Sciatic nerve (tissue), 2 donors: ENCODE results near the gene SLC24A3. TPM values are rescaled to one million over a fixed set of nuclear protein-coding genes. Genes with fewer than 3 reads are reported as not detected.
"Not testable (repeated sequence)": the region's sequence is repeated elsewhere in the genome, so short reads cannot be mapped to it uniquely, and the experiment has no call there.

Experiments
- ATAC-seq: fragments of 200-7000 bp; cut with Tn5 transposase; one replicate; pipeline ENCODE4 v1.9.1; 2020; ENCODE audit warnings: mild to moderate bottlenecking, moderate library complexity
- DNase-seq: peaks from one replicate; pipeline ENCODE4 v3.0.0-alpha.2; 2020; ENCODE audit warnings: low spot score
- intact Hi-C: fragments of 100-400 bp; cut with DNase I; formaldehyde crosslinking; loops from one replicate; pipeline ENCODE4 v1.14.2; 2022
- total RNA-seq: library from RNA; stranded (reverse); fragmentation: NEBNext Ultra II Directional; extraction: Animal tissue kit (Norgen Biotek cat#: 25700); gene quantifications from one replicate; pipeline ENCODE4 v1.2.1, GENCODE V29; 2021
- donor health status: DM: no; HTN: no; CAD: no.
- donor health status: DM: no; HTN: no; CAD: no.

The SLC24A3 gene
- total RNA-seq, 1 donor from 2014 or later: 2.0 TPM

DNA sequence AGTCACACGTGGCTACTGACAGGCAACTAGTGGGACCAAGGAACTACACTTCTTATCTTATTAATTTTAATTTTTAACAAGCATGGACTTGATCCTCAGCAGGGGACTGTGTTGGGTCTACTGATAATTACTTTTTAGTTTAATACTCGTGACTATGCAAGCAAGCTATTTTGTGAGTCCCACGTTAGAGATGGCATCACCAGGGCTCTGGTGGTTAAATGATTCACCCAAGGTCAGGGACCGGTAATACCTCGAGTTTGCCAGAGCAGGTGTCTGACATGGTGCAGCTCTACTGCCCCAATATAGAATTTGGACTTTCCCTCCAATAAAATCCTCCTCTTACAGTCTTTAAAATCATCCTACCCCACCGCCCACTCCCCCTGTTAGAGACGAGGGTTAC, 447.0 kb downstream of the SLC24A3 start:
- DNase-seq (no peak), ATAC-seq (no peak)
- intact Hi-C loops: loop anchor here (10.0 kb wide), 1 partner anchor 1035 kb away; no protein-coding TSS in a partner anchor

- no peak for ATAC-seq
- intact Hi-C loops: no loop called here
- DNase-seq: no peak
These were observed 448.5 kb downstream of the SLC24A3 start for GRCh38 chr20:19660808-19661378.

DNA sequence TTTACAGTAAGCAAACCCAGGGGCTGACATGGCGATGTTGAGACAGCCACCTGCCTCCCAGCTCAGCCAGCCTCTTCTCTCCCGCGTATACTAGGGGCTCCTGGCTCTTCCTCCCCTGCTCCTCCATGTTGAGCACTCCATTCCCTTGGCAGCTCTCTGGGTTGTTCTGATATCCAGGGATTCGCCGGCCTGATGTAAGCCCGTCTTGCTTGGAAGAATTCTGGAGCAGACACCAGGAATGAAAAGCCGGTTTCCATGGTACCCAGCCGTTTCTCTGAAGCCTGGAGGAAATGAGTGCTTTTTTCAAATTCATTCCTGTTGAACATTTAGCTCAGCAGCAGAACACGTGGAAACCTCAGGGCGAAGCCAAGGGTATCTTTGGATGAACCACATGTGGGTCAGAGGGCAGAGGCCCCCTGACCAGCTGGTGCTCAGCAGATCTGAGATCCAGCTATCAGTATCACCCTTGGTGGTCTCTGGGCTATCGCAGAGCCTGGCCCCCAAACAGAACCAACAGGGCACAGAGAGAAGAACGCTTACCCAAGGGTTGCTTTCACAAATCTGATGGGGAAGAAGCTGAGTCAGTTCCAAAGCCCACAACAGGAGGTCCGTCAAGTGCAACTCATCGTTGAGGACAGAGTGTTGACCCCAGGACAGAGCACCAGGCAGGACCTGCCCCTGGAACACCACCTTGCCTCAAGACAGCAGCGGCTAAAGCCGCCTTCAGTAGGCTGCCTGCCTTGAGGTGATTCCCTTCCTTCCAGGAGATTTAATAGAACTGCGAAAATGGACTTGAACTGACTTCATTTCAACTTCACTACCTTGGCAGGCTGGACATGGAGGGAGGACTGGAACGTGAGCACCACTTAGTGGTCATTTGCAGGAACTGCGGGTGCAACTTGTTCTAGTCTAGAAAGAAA, 449.5 kb downstream of the SLC24A3 start:
- ATAC-seq (peak; percentile 92), DNase-seq (peak; percentile 81)
- intact Hi-C loops: loop anchor here (2.0 kb wide), 1 partner anchor 455 kb away; no protein-coding TSS in a partner anchor

DNA sequence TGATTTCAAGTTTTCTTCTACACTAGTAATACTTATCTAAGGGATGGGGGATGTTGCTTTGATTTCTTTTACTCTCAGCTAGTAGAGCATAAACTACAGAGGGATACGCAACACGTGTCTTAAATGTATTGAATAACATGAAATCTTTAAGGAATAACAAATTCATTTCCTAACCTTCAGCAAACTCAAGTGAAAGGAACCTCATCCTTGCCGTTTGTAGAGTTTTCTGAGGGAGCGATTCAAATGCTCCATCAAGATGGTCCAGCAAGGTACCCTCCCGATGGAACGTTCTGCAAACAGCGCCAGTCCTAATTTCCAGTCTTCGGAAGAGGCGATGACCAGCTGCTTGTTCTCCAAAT, 450.2 kb downstream of the SLC24A3 start:
- DNase-seq (no peak), ATAC-seq (no peak)
- intact Hi-C loops: loop anchor here (2.0 kb wide), 1 partner anchor 456 kb away; no protein-coding TSS in a partner anchor

- DNase-seq: no peak
- ATAC-seq: no peak
- intact Hi-C loops: no loop called here
These were observed 456.0 kb downstream of the SLC24A3 start for GRCh38 chr20:19668418-19668817.

DNA sequence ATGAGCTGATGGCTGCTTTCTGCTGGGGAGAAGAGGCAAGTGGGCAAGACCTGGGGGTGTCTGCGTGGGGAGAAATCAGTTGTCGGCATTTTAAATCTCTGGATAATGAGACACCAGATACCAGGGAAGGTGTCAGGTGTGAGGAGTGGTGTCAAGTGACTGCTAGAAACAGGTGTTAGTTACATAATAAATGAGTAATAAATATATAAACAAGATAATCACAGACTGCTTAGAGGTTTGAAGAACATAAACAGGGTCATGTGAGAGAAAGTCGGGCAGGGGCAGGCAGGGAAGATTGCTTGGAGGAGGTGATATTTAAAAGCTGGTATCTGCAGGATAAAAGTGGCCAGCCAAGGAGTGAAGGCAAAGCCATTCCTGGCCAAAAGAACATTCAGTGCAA, 458.4 kb downstream of the SLC24A3 start:
- DNase-seq (no peak), ATAC-seq (no peak)
- intact Hi-C loops: no loop called here

DNA sequence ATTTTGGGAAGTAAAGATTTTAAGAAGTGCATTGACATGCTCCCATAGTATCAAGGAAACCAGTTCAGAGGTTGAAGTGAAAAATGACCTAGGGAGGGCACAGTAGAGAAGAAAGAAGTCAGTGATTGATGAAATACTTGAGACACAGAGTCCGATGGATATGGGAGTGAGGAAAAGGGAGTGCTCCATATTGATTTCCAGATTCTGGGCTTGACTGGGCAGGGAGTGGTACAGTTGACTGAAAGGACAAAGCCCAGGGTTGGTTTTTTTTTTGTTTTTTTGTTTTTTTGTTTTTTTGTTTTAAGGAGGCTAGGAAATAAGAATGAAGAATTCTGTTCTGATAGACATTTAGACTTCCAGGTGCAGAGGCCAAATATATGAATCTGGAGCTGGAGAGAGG, 458.9 kb downstream of the SLC24A3 start:
- ATAC-seq: no peak
- DNase-seq: no peak
- intact Hi-C loops: no loop called here

DNA sequence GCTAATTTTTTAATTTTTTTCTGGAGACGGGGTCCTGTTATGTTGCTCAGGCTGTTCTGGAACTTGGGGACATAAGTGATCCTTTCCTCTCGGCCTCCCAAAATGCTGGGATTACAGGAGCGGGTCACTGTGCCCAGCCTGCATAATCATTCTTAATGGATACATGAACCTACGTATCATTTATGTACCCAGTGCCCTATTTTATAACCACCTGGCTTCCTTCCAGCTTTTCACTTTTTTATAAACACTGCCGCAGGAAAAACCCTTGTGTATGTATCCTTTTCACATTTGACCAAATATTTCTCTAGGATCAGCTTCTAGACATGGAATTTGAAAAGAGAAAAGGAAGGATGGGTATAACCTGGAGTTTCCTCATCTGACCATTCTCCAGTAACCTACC, 460.1 kb downstream of the SLC24A3 start:
- DNase-seq (no peak), ATAC-seq (no peak)
- intact Hi-C loops: no loop called here

DNA sequence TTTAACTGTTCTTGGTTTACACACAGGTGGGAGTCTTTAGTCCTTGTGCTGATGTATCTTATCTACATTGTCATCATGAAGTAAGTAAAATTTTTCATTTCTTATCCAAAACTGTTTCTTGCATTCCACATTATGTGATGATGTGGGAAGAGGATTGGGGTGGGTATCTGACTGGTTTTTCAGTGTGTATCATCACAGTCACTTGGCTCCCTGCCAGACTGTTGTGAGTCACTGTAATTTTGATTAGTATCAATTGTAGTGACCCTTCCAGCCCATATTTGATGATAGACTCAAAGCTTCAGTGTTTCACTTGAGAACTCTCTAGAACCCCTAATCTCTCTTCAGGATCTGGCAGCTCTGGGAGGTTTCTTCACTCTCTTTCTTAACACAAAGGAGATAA, 461.1 kb downstream of the SLC24A3 start:
- ATAC-seq: no peak
- intact Hi-C loops: no loop called here
- DNase-seq: no peak

GRCh38 chr20:19676202-19676601, 463.8 kb downstream of the SLC24A3 start:
- intact Hi-C loops: no loop called here
- DNase-seq (no peak), ATAC-seq (no peak)

DNA sequence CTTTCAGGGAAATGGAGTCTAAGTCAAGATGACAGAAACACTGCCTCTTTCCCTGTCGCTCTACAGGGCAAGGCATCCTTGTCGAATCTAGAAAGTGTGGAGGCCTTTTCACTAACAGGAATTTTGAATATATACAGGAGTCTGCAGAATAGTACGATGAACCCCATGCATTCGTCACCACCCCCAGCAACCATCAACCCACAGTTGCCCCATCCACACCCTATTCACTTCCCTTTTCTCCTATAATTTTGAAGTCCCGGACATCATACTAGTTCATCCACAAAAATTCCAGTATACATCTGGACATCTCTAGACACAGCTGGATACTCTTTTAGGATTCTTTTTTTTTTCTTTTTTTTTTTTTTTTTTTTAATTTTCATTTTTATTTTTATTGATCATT, 464.9 kb downstream of the SLC24A3 start:
- ATAC-seq (no peak), DNase-seq (no peak)
- intact Hi-C loops: no loop called here

GRCh38 chr20:19678591-19678990, 466.1 kb downstream of the SLC24A3 start:
- DNase-seq, ATAC-seq, intact Hi-C loops: not testable (repeated sequence)

GRCh38 chr20:19679900-19680495, 467.6 kb downstream of the SLC24A3 start:
- intact Hi-C loops: no loop called here
- DNase-seq (no peak), ATAC-seq (no peak)

DNA sequence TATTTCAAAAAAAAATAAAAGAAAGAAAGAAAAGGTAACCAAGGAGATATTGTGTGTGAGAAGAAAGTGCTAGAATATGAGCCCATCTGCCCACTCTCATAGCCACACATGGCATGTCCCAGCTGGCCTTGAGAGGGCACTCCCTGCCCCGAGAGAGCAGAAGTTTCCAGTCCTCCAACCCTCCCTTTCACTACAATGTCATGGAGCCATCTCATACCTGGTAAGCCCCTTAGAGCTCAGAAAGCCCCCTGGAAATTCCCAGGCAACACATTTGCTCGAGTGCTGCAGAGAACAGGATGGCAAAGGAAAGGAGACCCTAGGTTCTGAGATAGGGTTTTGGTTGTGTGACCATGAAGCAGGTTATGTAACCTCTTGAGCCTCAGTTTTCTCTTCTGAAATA, 469.8 kb downstream of the SLC24A3 start:
- intact Hi-C loops: no loop called here

GRCh38 chr20:19683188-19683587, 470.7 kb downstream of the SLC24A3 start:
- intact Hi-C loops: no loop called here
- ATAC-seq: no peak

More for the DNA sequence above, 469.8 kb downstream of the SLC24A3 start:
- DNase-seq (no peak), ATAC-seq (no peak)

DNA sequence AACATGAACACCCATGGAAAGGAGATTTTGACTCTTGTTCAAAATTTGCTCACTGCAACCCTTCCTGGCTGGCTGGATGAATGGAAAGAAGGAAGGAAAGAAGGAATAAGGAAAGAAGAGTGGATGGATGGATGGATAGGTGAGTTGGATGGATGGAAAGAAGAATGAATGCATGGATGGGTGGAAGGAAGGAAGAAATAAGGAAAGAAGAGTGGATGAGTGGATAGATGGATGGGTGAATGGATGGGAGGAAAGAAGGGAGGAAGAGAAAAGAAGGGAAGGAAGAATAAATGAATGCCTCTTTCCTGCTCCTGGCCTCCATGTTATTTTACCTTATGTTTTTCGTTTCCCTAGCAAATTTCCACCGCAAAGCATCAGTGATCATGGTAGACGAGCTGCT, 471.4 kb downstream of the SLC24A3 start:
- ATAC-seq: no peak
- intact Hi-C loops: no loop called here
- no peak for DNase-seq

More at GRCh38 chr20:19683188-19683587, 470.7 kb downstream of the SLC24A3 start:
- DNase-seq: no peak

GRCh38 chr20:19688031-19688806, 475.8 kb downstream of the SLC24A3 start:
- DNase-seq: peak; percentile 81
- intact Hi-C loops: no loop called here
- ATAC-seq: peak; percentile 90

DNA sequence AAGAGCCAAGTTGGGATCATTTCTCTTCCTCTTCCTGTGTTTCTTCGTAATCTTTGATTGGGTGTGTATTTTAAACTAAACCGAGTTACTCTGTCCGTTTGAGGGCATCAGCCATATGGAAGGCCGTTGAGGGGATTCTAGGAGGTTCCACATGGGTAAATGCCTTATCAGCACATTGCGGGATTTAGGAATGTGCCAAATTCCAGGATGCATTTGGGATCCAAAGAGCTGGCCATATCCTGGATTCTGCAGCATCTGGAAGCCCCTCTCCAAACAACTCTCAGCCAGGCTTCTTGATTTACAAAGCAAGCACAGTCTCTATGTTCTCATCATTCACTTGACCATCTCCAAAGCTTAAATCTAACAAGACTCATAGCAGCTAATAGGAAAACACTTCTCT, 478.0 kb downstream of the SLC24A3 start:
- intact Hi-C loops: loop anchor here (5.0 kb wide), 1 partner anchor 322 kb away; no protein-coding TSS in a partner anchor
- DNase-seq (no peak), ATAC-seq (no peak)

DNA sequence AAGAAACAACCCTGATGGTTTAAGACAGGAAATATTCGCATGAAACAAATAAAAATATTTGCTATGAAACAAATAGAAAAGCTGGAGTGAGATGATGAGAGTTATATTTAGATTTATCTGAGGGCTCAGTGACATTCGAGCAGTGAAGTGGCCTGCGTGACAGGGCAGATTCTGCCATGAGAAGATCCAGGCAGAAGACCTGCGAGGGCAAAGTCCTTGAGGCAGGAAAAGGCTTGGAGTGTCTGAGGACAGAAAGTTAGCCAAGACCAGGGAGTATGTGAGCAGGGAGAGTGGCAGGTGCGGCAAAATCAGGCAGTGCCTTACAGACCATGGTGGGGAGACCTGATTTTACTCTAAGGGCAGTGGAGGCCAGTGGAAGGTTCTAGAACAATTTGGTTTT, 478.7 kb downstream of the SLC24A3 start:
- ATAC-seq (no peak), DNase-seq (no peak)
- intact Hi-C loops: loop anchor here (5.0 kb wide), 1 partner anchor 321 kb away; no protein-coding TSS in a partner anchor
